Muscle layer of colon (tissue), 2 donors: Measurements from ENCODE around the gene VENTX.
"Not testable (repeated sequence)": the region's sequence is repeated elsewhere in the genome, so short reads cannot be mapped to it uniquely, and the experiment has no call there.

Experiments used
- H3K27ac ChIP-seq: one replicate; pipeline ENCODE4 v1.7.0; 2013; ENCODE audit warnings: low read depth, mild to moderate bottlenecking, low read length, moderate library complexity
- H3K27me3 ChIP-seq, 2 donors: one replicate each; pipeline ENCODE4 v1.7.0; 2013; ENCODE audit warnings: low read length in 2 of 2, mild to moderate bottlenecking in 2 of 2; ENCODE audit not compliant: insufficient read depth in 2 of 2, control insufficient read depth in 1 of 2
- H3K36me3 ChIP-seq: one replicate; pipeline ENCODE4 v1.7.0; 2013; ENCODE audit warnings: mild to moderate bottlenecking, low read length; ENCODE audit not compliant: insufficient read depth
- H3K4me1 ChIP-seq: one replicate; pipeline ENCODE4 v1.7.0; 2013; ENCODE audit warnings: mild to moderate bottlenecking, low read length; ENCODE audit not compliant: insufficient read depth
- H3K4me3 ChIP-seq, 2 donors: one replicate each; pipeline ENCODE4 v1.7.0; 2013; ENCODE audit warnings: low read length in 2 of 2, low read depth in 1 of 2, mild to moderate bottlenecking in 1 of 2, moderate library complexity in 1 of 2
- H3K9ac ChIP-seq: one replicate; pipeline ENCODE4 v1.7.0; 2013; ENCODE audit warnings: low read length
- H3K9me3 ChIP-seq: one replicate; pipeline ENCODE4 v1.7.0; 2013; ENCODE audit warnings: mild to moderate bottlenecking, low read length
- donor health status: abdominal sarcoma.
- donor health status: Adenocarcinoma of cecum.

Gene VENTX

GRCh38 chr10:133221331-133221730 is 16.3 kb upstream of the VENTX start:
- peaks cover 0 to 26% of the 10 kb centered on the region in 2 donors for H3K27me3 ChIP-seq
- no peak overlapping the region for H3K27ac ChIP-seq
- H3K9ac ChIP-seq: no peak overlapping the region
- H3K36me3 ChIP-seq: no peaks in the 10 kb centered on the region
- no peak overlapping the region for H3K4me3 ChIP-seq
- H3K4me1 ChIP-seq: no peaks in the 10 kb centered on the region
- no peaks in the 10 kb centered on the region for H3K9me3 ChIP-seq

- not testable (repeated sequence) for H3K9me3 ChIP-seq, H3K27ac ChIP-seq, H3K4me3 ChIP-seq, H3K9ac ChIP-seq, H3K36me3 ChIP-seq, H3K4me1 ChIP-seq
- peaks cover 0 to 28% of the 10 kb centered on the region in 2 donors for H3K27me3 ChIP-seq
These were observed 15.9 kb upstream of the VENTX start for GRCh38 chr10:133221756-133222155.

- Histone ChIP-seq H3K27me3 (peaks cover 0 to 34% of the 10 kb centered on the region in 2 donors), H3K4me3 (no peak overlapping the region), H3K9me3 (no peaks in the 10 kb centered on the region), H3K27ac (no peak overlapping the region), H3K4me1 (no peaks in the 10 kb centered on the region), H3K36me3 (no peaks in the 10 kb centered on the region), H3K9ac (no peak overlapping the region)
These were observed 13.6 kb upstream of the VENTX start for GRCh38 chr10:133224076-133224475.

DNA sequence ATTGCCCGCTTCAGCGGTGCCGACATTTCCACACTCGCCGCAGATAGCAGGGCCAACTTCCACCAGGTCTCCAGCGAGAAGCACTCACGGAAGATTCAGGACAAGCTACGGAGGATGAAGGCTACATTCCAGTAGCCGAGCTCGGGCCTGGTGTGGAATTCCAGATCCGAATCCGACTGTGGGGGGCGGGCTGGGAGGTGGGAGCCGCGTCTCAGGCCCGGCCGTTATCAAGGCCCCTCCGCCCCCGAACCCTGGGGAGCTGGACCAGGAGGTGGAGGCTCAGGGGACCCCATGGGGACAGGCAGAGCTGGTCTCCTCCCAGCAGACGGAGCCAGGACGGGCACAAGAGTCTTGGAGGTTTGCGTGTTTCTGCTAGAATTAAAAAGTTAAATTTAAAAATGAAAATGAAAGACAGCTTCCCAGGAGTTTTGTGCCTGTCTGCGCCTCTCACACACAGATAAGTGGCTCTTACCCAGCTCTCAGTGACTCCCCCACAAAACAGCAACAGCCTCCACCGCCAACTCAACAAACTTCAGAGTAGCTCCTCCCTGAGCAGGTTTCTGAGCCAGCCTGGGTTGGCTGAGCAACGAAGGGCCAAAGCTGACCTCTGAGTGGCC is 12.8 kb upstream of the VENTX start:
- H3K4me3 ChIP-seq: no peak overlapping the region
- H3K27me3 ChIP-seq: peaks cover 0 to 31% of the 10 kb centered on the region in 2 donors
- H3K36me3 ChIP-seq: no peaks in the 10 kb centered on the region
- no peak overlapping the region for H3K9ac ChIP-seq
- no peaks in the 10 kb centered on the region for H3K9me3 ChIP-seq
- H3K27ac ChIP-seq: no peak overlapping the region
- no peaks in the 10 kb centered on the region for H3K4me1 ChIP-seq

GRCh38 chr10:133225707-133226191 is 11.9 kb upstream of the VENTX start:
- no peaks in the 10 kb centered on the region for H3K4me1 ChIP-seq
- no peaks in the 10 kb centered on the region for H3K9me3 ChIP-seq
- no peak overlapping the region for H3K4me3 ChIP-seq
- no peak overlapping the region for H3K9ac ChIP-seq
- no peaks in the 10 kb centered on the region for H3K36me3 ChIP-seq
- peaks cover 0 to 28% of the 10 kb centered on the region in 2 donors for H3K27me3 ChIP-seq
- H3K27ac ChIP-seq: no peak overlapping the region

DNA sequence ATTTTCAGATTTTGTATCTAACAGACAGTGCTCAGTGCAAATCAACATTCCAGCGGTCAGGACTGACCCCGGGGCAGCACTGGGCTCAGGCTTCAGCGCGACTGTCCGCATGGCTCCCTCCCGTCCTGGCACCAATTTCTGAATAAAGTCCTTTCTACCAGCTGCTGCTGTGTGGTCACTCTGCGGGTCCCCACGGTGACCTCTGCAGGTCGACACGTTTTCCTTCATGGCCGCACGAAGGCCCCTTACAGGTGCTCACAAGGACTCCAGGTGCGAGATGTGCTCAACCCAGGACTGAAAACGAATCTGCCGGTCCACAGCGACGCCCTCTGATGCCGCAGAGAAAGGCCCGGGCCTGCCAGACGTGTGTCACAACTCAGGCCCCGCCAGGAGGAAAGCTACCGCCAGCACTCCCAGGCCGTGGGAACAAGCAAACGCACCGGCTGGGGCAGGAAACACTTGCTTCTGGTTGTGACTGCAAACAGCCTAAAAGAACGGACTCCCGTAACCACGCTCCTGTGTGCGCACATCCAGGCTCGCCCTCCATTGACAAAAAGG is 11.3 kb upstream of the VENTX start:
- Histone ChIP-seq H3K36me3 (no peaks in the 10 kb centered on the region), H3K27me3 (peaks cover 0 to 25% of the 10 kb centered on the region in 2 donors), H3K27ac (no peak overlapping the region), H3K9ac (no peak overlapping the region), H3K4me1 (no peaks in the 10 kb centered on the region), H3K4me3 (no peak overlapping the region), H3K9me3 (no peaks in the 10 kb centered on the region)

GRCh38 chr10:133227256-133227655 is 10.4 kb upstream of the VENTX start:
- no peaks in the 10 kb centered on the region for H3K9me3 ChIP-seq
- H3K4me3 ChIP-seq: no peak overlapping the region
- no peaks in the 10 kb centered on the region for H3K4me1 ChIP-seq
- H3K36me3 ChIP-seq: no peaks in the 10 kb centered on the region
- peaks cover 0 to 30% of the 10 kb centered on the region in 2 donors for H3K27me3 ChIP-seq
- no peak overlapping the region for H3K9ac ChIP-seq
- no peak overlapping the region for H3K27ac ChIP-seq

- Histone ChIP-seq H3K9ac (no peak overlapping the region), H3K9me3 (no peaks in the 10 kb centered on the region), H3K27ac (no peak overlapping the region), H3K36me3 (no peaks in the 10 kb centered on the region), H3K27me3 (peaks cover 0 to 37% of the 10 kb centered on the region in 2 donors), H3K4me1 (no peaks in the 10 kb centered on the region), H3K4me3 (no peak overlapping the region)
These were observed 8.2 kb upstream of the VENTX start for GRCh38 chr10:133229265-133230043.

DNA sequence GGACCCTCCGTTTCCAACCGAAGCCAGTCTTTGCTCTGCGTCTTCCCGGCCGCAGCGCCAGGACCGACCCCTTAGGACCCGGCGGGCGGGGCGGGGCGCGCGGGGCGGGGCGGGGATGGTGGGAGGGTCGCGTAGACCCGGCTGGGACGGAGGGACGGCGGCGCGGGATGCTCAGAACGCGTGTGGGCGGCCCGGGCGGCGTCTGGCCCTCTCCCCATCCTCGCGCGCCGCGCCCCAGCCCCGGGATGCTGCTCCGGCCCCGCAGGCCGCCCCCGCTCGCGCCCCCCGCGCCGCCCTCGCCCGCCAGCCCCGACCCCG is 7.7 kb upstream of the VENTX start, which contains the start of gene UTF1:
Gene UTF1 (plus strand): TSS at position 174 of the 318 bp plus-strand sequence. CDS start 72 bp downstream, at position 246.
- Histone ChIP-seq H3K4me3 (no peak within 1 kb of the TSS), H3K4me1 (no peaks in the 10 kb centered on the region), H3K9ac (no peak within 1 kb of the TSS), H3K27me3 (peaks cover 0 to 38% of the 10 kb centered on the region in 2 donors), H3K9me3 (no peaks in the 10 kb centered on the region), H3K27ac (no peak within 1 kb of the TSS), H3K36me3 (no peaks in the 10 kb centered on the region)

GRCh38 chr10:133230387-133231195 is 7.1 kb upstream of the VENTX start:
- Histone ChIP-seq H3K27ac (no peak overlapping the region), H3K4me1 (no peaks in the 10 kb centered on the region), H3K4me3 (no peak overlapping the region), H3K27me3 (peaks cover 0 to 41% of the 10 kb centered on the region in 2 donors), H3K36me3 (no peaks in the 10 kb centered on the region), H3K9ac (no peak overlapping the region), H3K9me3 (no peaks in the 10 kb centered on the region)
